ENCODE data around the gene NIPBL. TPM values are rescaled to one million over a fixed set of nuclear protein-coding genes. Genes with fewer than 3 reads are reported as not detected.

Gene NIPBL
- total and polyA plus RNA-seq, 2 of the 8 experiments (the other 6 are each of a cell fraction or from before 2014, with no cell fraction given), result 21.1 to 53.5 TPM

DNA sequence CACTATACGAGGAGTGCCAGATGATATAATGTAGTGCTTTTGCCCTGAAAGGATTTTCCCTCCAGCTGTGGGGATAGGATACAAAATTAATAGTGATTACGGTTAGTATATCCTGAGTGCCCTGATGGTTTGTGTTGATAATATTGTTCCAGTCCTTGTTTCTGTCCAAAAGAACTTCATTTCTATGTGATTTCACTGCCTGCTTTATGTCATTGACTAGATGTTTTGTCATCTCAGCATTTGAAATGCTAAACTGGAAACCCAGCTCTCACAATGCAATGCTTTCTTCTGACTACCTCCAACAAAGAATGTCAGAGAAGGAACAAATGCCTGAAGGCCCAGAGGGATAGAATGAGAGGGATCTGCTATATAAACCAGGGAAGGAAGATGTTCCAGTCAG, 177.8 kb downstream of the NIPBL start:
- Histone ChIP-seq H4K8ac (ENCODE audit: extremely low read depth, insufficient read depth, low read length) (no peak overlapping the region), H2BK20ac (ENCODE audit: low read length) (no peak overlapping the region), H2AK5ac (ENCODE audit: low read depth, low read length) (no peak overlapping the region), H2BK5ac (ENCODE audit: low read depth, low read length) (no peak overlapping the region), H3K4me2 (ENCODE audit: insufficient read depth in 1 of 2, low read depth in 2 of 2, low read length in 2 of 2) (no peak overlapping the region), H3K27ac (ENCODE audit: low read depth, low read length) (no peak overlapping the region), H2AFZ (ENCODE audit: low read length) (no peak overlapping the region), H3K4ac (replicated peaks; ENCODE audit: insufficient read length, low read depth, low read length) (no peak overlapping the region), H3K9ac (replicated peaks in 1 of 4; ENCODE audit: extremely low read depth in 1 of 4, low read depth in 3 of 4, low read length in 3 of 4) (no peak overlapping the region), H3K23me2 (ENCODE audit: low read depth, low read length) (no peaks in the 10 kb centered on the region), H2BK15ac (ENCODE audit: low read length) (no peak overlapping the region), H3K14ac (ENCODE audit: insufficient read length) (no peak overlapping the region), H4K20me1 (replicated peaks in 1 of 2; ENCODE audit: control insufficient read depth in 1 of 2, insufficient read depth in 2 of 2, low read length in 2 of 2) (no peaks in the 10 kb centered on the region), H3K23ac (ENCODE audit: insufficient read length) (no peak overlapping the region), H3K36me3 (ENCODE audit: control insufficient read depth in 2 of 4, insufficient read depth in 4 of 4, low read length in 3 of 4) (peaks cover 0 to 60% (median 6%) of the 10 kb centered on the region in 4 experiments; a peak in 3 of 8 replicates), H3K27me3 (replicated peaks in 1 of 4; ENCODE audit: control insufficient read depth in 3 of 4, extremely low read depth in 1 of 4, insufficient read depth in 3 of 4, low read length in 3 of 4) (no peaks in the 10 kb centered on the region), H3K4me3 (ENCODE audit: extremely low read depth in 1 of 4, insufficient read depth in 2 of 4, low read depth in 3 of 4, low read length in 4 of 4) (no peak overlapping the region), H3K18ac (ENCODE audit: extremely low read depth, low read length) (no peak overlapping the region), H3K9me3 (ENCODE audit: insufficient read depth in 2 of 2, low read depth in 1 of 2, low read length in 1 of 2) (no peaks in the 10 kb centered on the region), H3K79me1 (ENCODE audit: low read depth, low read length) (no peaks in the 10 kb centered on the region), H3K56ac (replicated peaks; ENCODE audit: insufficient read length, low read depth, low read length) (no peak overlapping the region), H4K5ac (ENCODE audit: insufficient read length, low read depth, low read length) (no peak overlapping the region), H3K79me2 (ENCODE audit: control insufficient read depth in 1 of 2, insufficient read depth in 2 of 2, low read length in 2 of 2) (no peaks in the 10 kb centered on the region), H2BK120ac (replicated peaks; ENCODE audit: low read depth, low read length) (no peak overlapping the region), H2BK12ac (ENCODE audit: low read depth, low read length) (no peak overlapping the region), H4K91ac (replicated peaks; ENCODE audit: insufficient read length, low read length) (no peak overlapping the region), H3K4me1 (replicated peaks in 1 of 4; ENCODE audit: control insufficient read depth in 3 of 4, insufficient read depth in 4 of 4, low read length in 3 of 4) (no peaks in the 10 kb centered on the region)
- 88% methylated on average over 2 of the region's 2 CpGs; no CpG with 5 or more reads in 1 of the 2 experiments for WGBS, 2 experiments (ENCODE audit: extremely low coverage in 1 of 2, insufficient coverage in 1 of 2, insufficient read length in 1 of 2, insufficient replicate concordance in 2 of 2, low coverage in 1 of 2, low lambda C conversion rate in 2 of 2, missing lambda C conversion rate in 1 of 2)
- POLR2A ChIA-PET (ENCODE audit: partially characterized antibody), result no interaction called here
- CTCF ChIA-PET (ENCODE audit: partially characterized antibody), result interaction anchor here (1.5 kb wide), 1 partner anchor 66 kb away, joined by 6 read pairs; no protein-coding TSS in a partner anchor
- FAIRE-seq, result no peak
- no peak for DNase-seq (ENCODE audit: low read depth in 1 of 2, low spot score in 2 of 2)
- TF ChIP-seq SUZ12 (IDR thresholded peaks at IDR 0.05; ENCODE audit: low read length) (no peak), ASH2L (IDR thresholded peaks at IDR 0.05; ENCODE audit: low read length) (no peak), CTBP2 (IDR thresholded peaks at IDR 0.05; ENCODE audit: borderline replicate concordance, insufficient read depth, insufficient read length, low read length) (no peak), SRF (IDR thresholded peaks at IDR 0.05; ENCODE audit: low read depth, low read length) (no peak), SIRT6 (IDR thresholded peaks at IDR 0.05; ENCODE audit: low read length) (no peak), SP2 (IDR thresholded peaks at IDR 0.05; ENCODE audit: low read length) (no peak), POLR2AphosphoS5 (IDR thresholded peaks at IDR 0.05; ENCODE audit: low read depth, low read length) (no peak), JUN (IDR thresholded peaks at IDR 0.05; ENCODE audit: low read depth, low read length) (no peak), KDM4A (IDR thresholded peaks at IDR 0.05; ENCODE audit: low read depth, low read length, severe bottlenecking) (no peak), JUND (IDR thresholded peaks at IDR 0.05; ENCODE audit: low read length) (no peak), RBBP5 (IDR thresholded peaks at IDR 0.05; ENCODE audit: borderline replicate concordance, low read depth, low read length) (no peak)

Measured in H1 (cell line).